Hepatocyte (in vitro differentiated cells): Measurements from ENCODE around the gene SMIM26.

Experiments used
- EZH2 ChIP-seq: fragments of 200-600 bp; sonication (generic); IDR thresholded peaks from 2 replicates; pipeline ENCODE4 v1.6.1; 2016; ENCODE audit warnings: antibody characterized with exemption, mild to moderate bottlenecking, borderline replicate concordance
- TF ChIP-seq, protein P1 (sequence below): fragments of 200-600 bp; sonication (generic); IDR thresholded peaks from 2 replicates; pipeline ENCODE4 v1.5.1; 2016; ENCODE audit warnings: antibody characterized with exemption, mild to moderate bottlenecking; ENCODE audit not compliant: poor library complexity

DNA sequence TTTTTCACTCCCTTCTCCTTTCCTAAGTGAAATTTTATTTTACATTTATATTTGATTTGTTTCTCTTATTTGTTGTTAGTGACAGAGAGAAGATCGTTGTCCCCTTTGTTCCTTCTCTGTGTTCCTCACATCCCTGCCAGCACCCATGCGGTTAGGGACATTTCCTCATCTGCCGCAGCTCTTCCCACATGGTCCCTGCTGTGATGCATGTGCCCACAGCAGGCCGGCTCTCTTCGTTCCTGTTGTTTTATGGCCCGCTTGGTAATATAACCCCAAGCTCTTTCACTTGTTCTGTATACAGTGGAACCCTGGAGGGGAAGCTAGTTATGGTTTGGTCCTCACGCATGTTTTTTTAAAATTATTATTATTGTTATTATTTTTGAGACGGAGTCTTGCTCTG is 44.3 kb downstream of the SMIM26 start:
- TF ChIP-seq EZH2, result no peak
- TF ChIP-seq, protein P1, sequence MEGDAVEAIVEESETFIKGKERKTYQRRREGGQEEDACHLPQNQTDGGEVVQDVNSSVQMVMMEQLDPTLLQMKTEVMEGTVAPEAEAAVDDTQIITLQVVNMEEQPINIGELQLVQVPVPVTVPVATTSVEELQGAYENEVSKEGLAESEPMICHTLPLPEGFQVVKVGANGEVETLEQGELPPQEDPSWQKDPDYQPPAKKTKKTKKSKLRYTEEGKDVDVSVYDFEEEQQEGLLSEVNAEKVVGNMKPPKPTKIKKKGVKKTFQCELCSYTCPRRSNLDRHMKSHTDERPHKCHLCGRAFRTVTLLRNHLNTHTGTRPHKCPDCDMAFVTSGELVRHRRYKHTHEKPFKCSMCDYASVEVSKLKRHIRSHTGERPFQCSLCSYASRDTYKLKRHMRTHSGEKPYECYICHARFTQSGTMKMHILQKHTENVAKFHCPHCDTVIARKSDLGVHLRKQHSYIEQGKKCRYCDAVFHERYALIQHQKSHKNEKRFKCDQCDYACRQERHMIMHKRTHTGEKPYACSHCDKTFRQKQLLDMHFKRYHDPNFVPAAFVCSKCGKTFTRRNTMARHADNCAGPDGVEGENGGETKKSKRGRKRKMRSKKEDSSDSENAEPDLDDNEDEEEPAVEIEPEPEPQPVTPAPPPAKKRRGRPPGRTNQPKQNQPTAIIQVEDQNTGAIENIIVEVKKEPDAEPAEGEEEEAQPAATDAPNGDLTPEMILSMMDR, result no peak
